GM19351 (cell line): ENCODE results near the gene NR3C1.

Experiments
- ATAC-seq: cut with Tn5 transposase; IDR thresholded peaks from one replicate; pipeline ENCODE4 v1.9.1; 2021; ENCODE audit warnings: mild to moderate bottlenecking, moderate library complexity; ENCODE audit not compliant: unreplicated experiment

The NR3C1 gene

GRCh38 chr5:143243103-143243502, 160.4 kb downstream of the NR3C1 start:
- ATAC-seq: no peak

- ATAC-seq: no peak
These were observed 161.6 kb downstream of the NR3C1 start for GRCh38 chr5:143241892-143242291.

- no peak for ATAC-seq
These were observed 163.5 kb downstream of the NR3C1 start for GRCh38 chr5:143239882-143240518.

- ATAC-seq: no peak
These were observed 164.9 kb downstream of the NR3C1 start for GRCh38 chr5:143238620-143239019.

GRCh38 chr5:143237664-143238063, 165.8 kb downstream of the NR3C1 start:
- no peak for ATAC-seq

- no peak for ATAC-seq
These were observed 166.8 kb downstream of the NR3C1 start for GRCh38 chr5:143236682-143237081.

GRCh38 chr5:143235423-143235822, 168.1 kb downstream of the NR3C1 start:
- no peak for ATAC-seq

- ATAC-seq: no peak
These were observed 169.2 kb downstream of the NR3C1 start for GRCh38 chr5:143234162-143234842.

- ATAC-seq: no peak
These were observed 170.5 kb downstream of the NR3C1 start for GRCh38 chr5:143233031-143233430.

- no peak for ATAC-seq
These were observed 171.3 kb downstream of the NR3C1 start for GRCh38 chr5:143231973-143232812.

GRCh38 chr5:143231416-143231815, 172.1 kb downstream of the NR3C1 start:
- no peak for ATAC-seq

- no peak for ATAC-seq
These were observed 172.8 kb downstream of the NR3C1 start for GRCh38 chr5:143230676-143230996.

- peak; percentile 94 for ATAC-seq
These were observed 173.4 kb downstream of the NR3C1 start for GRCh38 chr5:143229896-143230675.

GRCh38 chr5:143229426-143229895, 174.0 kb downstream of the NR3C1 start:
- peak; percentile 36 for ATAC-seq

GRCh38 chr5:143228597-143229293, 174.7 kb downstream of the NR3C1 start:
- ATAC-seq: no peak
